Mammary epithelial cell (primary cell): Measurements from ENCODE around the gene ZHX3.

Experiments
- CTCF ChIP-seq, 2 donors: IDR thresholded peaks in 1 of 2; conservative IDR thresholded peaks in 1 of 2; 2 replicates each; pipeline ENCODE4 v1.5.1; 2011 to 2012; ENCODE audit warnings: inconsistent platforms in 2 of 2, low read length in 2 of 2, mild to moderate bottlenecking in 2 of 2, control low read depth in 1 of 2, low read depth in 1 of 2; ENCODE audit not compliant: insufficient read depth in 1 of 2; ENCODE audit errors: extremely low read depth in 1 of 2
- EZH2 ChIP-seq: IDR thresholded peaks from 2 replicates; pipeline ENCODE4 v1.6.1; 2012; ENCODE audit warnings: low read length, inconsistent platforms, borderline replicate concordance

GRCh38 chr20:41145821-41146620 is 171.5 kb downstream of the ZHX3 start:
- TF ChIP-seq CTCF (conservative IDR thresholded peaks at IDR 0.05 in 1 of 2, IDR thresholded peaks at IDR 0.05 in 1 of 2; ENCODE audit: extremely low read depth in 1 of 2, insufficient read depth in 1 of 2, low read depth in 1 of 2, low read length in 2 of 2) (no peak), EZH2 (no peak)
